HG02973 (cell line): ENCODE measurements around the gene ODAD4.

ENCODE experiments used
- ATAC-seq: cut with Tn5 transposase; IDR thresholded peaks from one replicate; pipeline ENCODE4 v1.9.1; 2021; ENCODE audit warnings: moderate library complexity; ENCODE audit not compliant: unreplicated experiment

ODAD4 gene

GRCh38 chr17:41970901-41971331, 40.5 kb downstream of the ODAD4 start:
- no peak for ATAC-seq

GRCh38 chr17:41971721-41972523, 41.5 kb downstream of the ODAD4 start:
- ATAC-seq: no peak

DNA sequence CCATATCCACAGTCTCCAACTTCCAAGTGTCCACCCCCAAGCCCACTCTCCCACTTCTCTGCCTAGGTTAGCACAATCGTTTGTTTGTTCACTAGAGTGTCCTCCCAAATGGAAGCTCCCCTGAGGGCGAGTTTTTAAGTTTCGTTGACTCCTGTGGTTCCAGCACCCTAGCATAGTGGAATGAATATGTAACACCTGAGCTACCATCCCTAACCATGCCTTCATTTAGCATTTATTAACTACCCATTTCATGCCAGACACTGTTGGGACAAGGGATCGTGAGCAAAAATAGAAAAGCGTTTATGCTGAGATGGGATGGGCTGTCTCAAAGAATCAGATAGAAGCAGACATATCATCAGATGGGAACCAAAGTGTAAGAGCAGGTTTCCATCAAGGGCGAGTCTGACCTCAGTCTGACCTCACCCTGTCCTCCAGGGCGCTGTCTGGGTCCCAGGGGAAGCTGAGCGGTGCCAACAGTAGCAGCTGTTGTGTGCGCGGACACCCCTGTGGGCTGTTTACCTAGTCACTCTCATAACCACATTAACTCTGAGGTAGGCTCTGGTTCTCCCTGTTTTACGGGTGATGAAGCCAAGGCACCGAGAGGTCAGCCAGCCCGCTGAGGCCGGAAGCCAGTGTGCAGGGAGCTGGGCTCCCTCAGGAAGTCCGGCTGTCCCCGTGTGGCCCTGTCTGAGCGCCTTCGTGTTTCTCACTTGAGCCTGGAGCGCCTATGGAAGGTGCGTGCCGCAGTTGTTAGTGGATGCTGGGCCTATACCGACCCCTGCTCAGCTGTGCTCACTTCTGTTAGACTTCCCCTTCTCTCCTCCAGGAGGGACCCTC, 42.4 kb downstream of the ODAD4 start:
- no peak for ATAC-seq

GRCh38 chr17:41973408-41973811, 43.0 kb downstream of the ODAD4 start:
- no peak for ATAC-seq

DNA sequence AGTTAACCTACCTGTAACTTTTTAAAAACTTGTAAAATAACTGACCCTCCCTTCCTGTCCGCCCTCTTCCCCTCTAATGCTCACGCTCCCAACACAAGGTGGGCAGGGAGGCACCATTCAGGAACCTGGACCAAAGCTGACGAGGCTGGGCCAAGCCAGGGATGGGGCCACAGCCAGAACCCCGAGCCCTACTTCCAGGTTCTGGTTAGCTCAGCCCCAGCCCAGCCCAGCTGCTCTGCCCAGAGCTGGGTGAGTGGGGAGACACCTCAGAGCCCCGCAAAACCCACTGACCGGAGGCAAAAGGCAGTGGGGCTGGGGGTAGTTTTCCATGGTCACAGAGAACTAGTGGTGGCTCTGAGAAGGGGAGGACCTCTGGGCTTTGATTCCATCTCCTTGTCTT, 43.6 kb downstream of the ODAD4 start:
- no peak for ATAC-seq

DNA sequence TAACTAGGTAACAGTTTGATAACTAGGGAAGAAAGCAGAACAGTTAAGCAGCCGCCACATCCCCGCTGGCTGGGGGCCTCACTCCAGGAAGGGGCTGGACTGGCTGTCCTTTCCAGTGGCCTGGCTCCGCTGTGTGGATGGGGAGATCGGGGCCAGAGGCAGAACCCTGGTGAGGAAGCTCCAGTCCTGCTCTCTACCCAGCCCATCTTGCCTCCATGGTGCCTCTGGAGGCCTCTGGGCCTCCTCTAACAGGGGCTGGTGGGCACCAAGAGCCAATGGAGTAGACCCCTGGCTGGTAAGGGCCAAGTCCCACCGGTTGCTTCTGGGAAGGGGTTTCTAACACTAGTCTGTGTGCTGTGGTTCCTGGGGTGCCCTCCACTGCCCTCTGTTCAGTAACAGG, 44.2 kb downstream of the ODAD4 start:
- ATAC-seq: no peak

GRCh38 chr17:41975099-41976083, 45.0 kb downstream of the ODAD4 start:
- no peak for ATAC-seq

GRCh38 chr17:41976142-41976768, 45.8 kb downstream of the ODAD4 start:
- ATAC-seq: no peak

DNA sequence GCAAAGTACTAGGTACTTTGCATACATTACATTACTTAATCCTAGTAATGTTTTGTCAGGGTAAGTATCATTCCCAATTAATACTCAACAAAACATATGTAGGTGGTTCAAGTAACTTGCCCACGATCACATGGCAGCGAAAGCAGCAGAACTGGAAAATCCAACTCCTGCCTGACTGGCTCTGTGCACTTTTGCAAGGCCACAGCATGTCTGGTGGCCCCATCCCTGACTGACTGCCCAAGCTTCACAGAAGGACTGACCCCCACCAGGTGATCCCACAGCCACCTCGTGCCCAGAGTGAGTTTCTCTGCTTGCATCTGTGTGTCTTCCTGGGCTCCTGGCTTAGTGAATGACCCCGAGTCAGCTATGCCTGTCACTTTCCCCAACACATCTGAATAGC, 47.6 kb downstream of the ODAD4 start:
- no peak for ATAC-seq

DNA sequence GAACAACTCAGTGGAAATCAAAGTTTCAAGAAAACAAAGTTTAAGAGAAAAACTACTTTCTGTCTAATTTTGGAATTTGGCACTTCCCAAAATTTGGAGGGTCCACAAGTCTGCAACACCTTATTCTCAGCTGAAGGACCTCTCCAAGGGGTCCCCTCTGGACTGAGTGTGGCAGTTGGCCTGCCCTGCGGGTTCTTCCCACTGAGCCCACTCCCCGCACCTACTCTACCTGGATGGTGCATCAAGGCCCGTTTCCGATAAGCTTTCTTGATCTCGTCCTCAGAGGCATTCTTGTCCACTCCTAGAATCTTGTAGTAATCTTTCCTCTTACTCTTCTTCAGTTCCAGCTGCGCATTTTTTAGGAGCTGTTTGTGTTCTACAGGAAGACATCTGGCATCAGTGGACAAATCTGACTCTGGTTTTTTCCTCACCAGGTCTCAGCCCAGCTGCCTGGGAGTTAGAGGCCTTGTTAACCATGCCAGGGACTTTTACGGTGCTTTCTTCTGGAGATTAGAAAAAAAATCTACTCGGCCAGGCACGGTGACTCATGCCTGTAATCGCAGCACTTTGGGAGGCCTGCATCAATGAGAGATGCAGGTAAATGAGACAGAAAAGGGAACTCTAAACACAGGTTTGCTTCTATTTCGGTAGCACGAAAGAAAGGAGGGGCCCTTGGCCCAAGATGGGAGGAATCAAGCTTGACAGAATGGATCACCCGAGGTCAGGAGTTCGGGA, 51.8 kb downstream of the ODAD4 start:
- ATAC-seq: no peak

GRCh38 chr17:41984454-41984853, 54.0 kb downstream of the ODAD4 start:
- no peak for ATAC-seq

- ATAC-seq: no peak
Measured at GRCh38 chr17:41985919-41986318, 55.5 kb downstream of the ODAD4 start.

DNA sequence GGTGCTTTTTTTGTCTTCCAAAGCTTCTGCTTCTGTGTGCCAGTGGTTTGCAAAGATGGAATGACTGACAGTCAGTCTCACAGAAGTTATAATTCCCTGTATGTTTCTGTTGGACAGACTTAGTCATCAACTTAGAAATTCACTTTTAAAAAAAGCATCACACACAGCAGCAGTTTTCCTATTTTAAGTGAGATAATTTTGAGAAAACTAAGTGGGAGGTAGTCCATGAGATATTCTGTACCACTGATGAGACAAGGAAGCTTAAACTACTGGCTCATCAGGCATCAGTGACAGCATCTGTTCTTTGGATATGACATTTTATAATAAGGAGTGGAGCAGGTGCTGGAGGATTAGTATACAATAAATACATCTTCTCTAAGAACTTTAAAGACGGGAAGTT, 56.2 kb downstream of the ODAD4 start:
- no peak for ATAC-seq

- no peak for ATAC-seq
Measured at GRCh38 chr17:41987642-41988041, 57.2 kb downstream of the ODAD4 start.

DNA sequence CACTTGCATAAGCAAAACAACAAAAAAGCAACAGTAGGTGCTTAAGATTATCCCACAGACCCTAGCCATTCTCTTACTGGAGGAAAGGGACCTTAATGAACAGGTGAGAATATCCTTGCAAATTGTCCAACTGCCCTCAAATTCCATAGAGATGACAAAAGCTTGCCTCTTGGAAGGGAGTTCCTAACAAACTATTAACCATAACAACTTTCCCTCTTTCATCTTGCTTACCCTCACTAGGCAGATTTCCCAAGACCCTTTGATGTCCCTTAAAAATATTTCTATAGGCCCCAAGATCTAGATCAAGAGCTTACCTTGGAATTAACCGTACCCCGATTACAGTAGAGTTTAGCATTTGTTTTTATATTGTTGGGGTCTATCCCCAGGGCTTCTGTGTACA, 58.0 kb downstream of the ODAD4 start:
- no peak for ATAC-seq

GRCh38 chr17:41989702-41990419, 59.4 kb downstream of the ODAD4 start:
- no peak for ATAC-seq

DNA sequence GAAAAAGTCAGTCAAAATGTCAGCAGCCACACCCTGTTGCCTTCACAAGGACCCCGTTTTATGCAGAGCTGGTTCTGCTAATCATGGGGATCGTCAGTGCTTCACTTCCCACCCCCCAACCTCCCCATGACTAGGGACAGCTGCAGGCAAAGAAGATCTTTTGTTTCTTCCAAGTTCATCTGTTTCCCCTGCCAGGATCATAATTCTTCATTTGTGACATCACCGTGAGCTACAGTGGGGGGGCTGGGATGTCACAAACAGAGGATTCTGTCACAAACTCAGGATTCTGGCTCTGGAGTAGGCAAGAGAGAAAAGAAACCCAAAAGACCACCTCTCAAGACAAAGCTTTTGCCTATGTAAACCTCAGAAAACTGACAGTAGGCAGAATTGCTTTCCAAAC, 62.2 kb downstream of the ODAD4 start:
- ATAC-seq: no peak

GRCh38 chr17:41996855-41997164, 66.4 kb downstream of the ODAD4 start:
- ATAC-seq: no peak

DNA sequence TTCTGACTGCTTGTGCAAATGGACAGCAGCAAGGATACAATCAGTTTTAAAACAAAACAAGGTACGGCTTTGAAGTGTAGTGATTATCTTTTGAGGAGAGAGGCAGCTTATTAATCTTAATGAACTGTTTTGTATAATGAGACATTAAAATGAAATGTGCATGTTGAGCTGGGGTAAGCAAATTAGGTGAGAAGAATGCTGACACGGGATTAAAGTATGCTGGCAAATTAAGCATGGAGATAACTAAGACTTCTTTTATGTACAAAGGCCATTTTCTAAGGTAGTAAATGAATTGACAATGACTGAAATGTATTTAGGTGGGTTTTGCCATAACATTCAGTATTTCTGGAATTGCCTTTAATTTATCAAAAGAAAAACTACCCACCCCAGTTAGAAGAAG, 68.1 kb downstream of the ODAD4 start:
- ATAC-seq: no peak
